HEK293 (cell line): ENCODE results near the gene PTPRH.

Source experiments
- CTCF ChIP-seq: fragments of 450-650 bp; formaldehyde crosslinking; IDR thresholded peaks from 2 replicates; pipeline ENCODE4 v1.5.1; 2016; ENCODE audit warnings: missing biosample characterization, missing genetic modification characterization
- REPIN1 ChIP-seq: fragments of 450-650 bp; formaldehyde crosslinking; IDR thresholded peaks from 2 replicates; pipeline ENCODE4 v1.5.1; 2017; ENCODE audit warnings: missing biosample characterization, missing genetic modification characterization, low read depth
- SALL2 ChIP-seq: fragments of 450-650 bp; formaldehyde crosslinking; IDR thresholded peaks from 2 replicates; pipeline ENCODE4 v1.5.0; 2017; ENCODE audit warnings: missing biosample characterization, mild to moderate bottlenecking, missing genetic modification characterization, borderline replicate concordance
- TSHZ1 ChIP-seq: fragments of 450-650 bp; formaldehyde crosslinking; IDR thresholded peaks from 2 replicates; pipeline ENCODE4 v1.5.1; 2016; ENCODE audit warnings: missing biosample characterization, missing genetic modification characterization, borderline replicate concordance
- YY1 ChIP-seq: fragments of 450-650 bp; formaldehyde crosslinking; IDR thresholded peaks from 2 replicates; pipeline ENCODE4 v1.5.1; 2018; ENCODE audit warnings: missing biosample characterization, missing genetic modification characterization
- ZBTB48 ChIP-seq: fragments of 450-650 bp; formaldehyde crosslinking; IDR thresholded peaks from 2 replicates; pipeline ENCODE4 v1.5.1; 2016; ENCODE audit warnings: missing biosample characterization, missing genetic modification characterization
- ZFP37 ChIP-seq: fragments of 450-650 bp; formaldehyde crosslinking; IDR thresholded peaks from 2 replicates; pipeline ENCODE4 v1.5.1; 2016; ENCODE audit warnings: missing biosample characterization, missing genetic modification characterization
- ZNF175 ChIP-seq: fragments of 450-650 bp; formaldehyde crosslinking; IDR thresholded peaks from 2 replicates; pipeline ENCODE4 v1.5.1; 2016; ENCODE audit warnings: missing biosample characterization, missing genetic modification characterization
- ZNF292 ChIP-seq: fragments of 450-650 bp; formaldehyde crosslinking; IDR thresholded peaks from 2 replicates; pipeline ENCODE4 v1.5.1; 2016; ENCODE audit warnings: low read depth, missing biosample characterization, missing genetic modification characterization, borderline replicate concordance

GRCh38 chr19:55231391-55232285, 22.3 kb upstream of the PTPRH start:
- TF ChIP-seq CTCF (tag by site-specific recombination) = no peak
- TF ChIP-seq ZBTB48 (tag by site-specific recombination) = no peak
- no peak for TF ChIP-seq YY1 (tag by site-specific recombination)
- TF ChIP-seq REPIN1 = no peak
- no peak for TF ChIP-seq TSHZ1
- no peak for TF ChIP-seq ZNF292 (tag by site-specific recombination)
- no peak for TF ChIP-seq ZNF175 (tag by site-specific recombination)
- TF ChIP-seq ZFP37 = no peak
- no peak for TF ChIP-seq SALL2 (tag by site-specific recombination)
